A549 (cell line): Measurements from ENCODE around the gene GRID1. TPM values are rescaled to one million over a fixed set of nuclear protein-coding genes. Genes with fewer than 3 reads are reported as not detected.

ENCODE experiments used
- ATAC-seq, 2 experiments: fragments of 200-7000 bp in 1 of 2; fragments of >200 bp in 1 of 2; cut with Nextera tagmentation in 1 of 2; cut with Tn5 transposase in 1 of 2; 3 replicates each; pipeline versions ENCODE4 v1.8.0 to v1.9.1; 2018 to 2020; ENCODE audit warnings: mild to moderate bottlenecking in 1 of 2, moderate library complexity in 1 of 2
- CTCF ChIA-PET: fragments of 300-600 bp; sonication (Branson Sonifier 250); formaldehyde crosslinking; extraction: SDS; loops from one replicate; lab custom pipeline; 2021; ENCODE audit warnings: antibody characterized with exemption, inconsistent platforms; lab: Yijun Ruan, JAX
- POLR2A ChIA-PET: fragments of 350-600 bp; formaldehyde crosslinking; extraction: SDS; loops from one replicate; lab custom pipeline; 2021; ENCODE audit warnings: antibody characterized with exemption, inconsistent platforms; lab: Yijun Ruan, JAX
- DNase-seq, 2 experiments: peaks; one replicate each; pipeline versions ENCODE4 v3.0.0 to v3.0.0-alpha.2; 2011 to 2016; ENCODE audit warnings: low read depth in 1 of 2, low spot score in 1 of 2
- FAIRE-seq: peaks from 2 replicates; lab custom pipeline; 2011; peaks lifted over from hg19 to GRCh38; lab: Jason Lieb, UNC
- H3K27ac ChIP-seq, 2 experiments: fragments of >200 bp; sonication (Bioruptor Twin); formaldehyde crosslinking; 3 replicates each; pipeline ENCODE4 v1.5.1; 2016 to 2017
- H3K4me1 ChIP-seq: fragments of >200 bp; sonication (Bioruptor Twin); formaldehyde crosslinking; 3 replicates; pipeline ENCODE4 v1.6.1; 2016
- H3K4me2 ChIP-seq: fragments of >200 bp; sonication (Bioruptor Twin); formaldehyde crosslinking; 3 replicates; pipeline ENCODE4 v1.6.1; 2016
- H3K4me3 ChIP-seq: fragments of >200 bp; sonication (Bioruptor Twin); formaldehyde crosslinking; 3 replicates; pipeline ENCODE4 v1.5.1; 2016
- H3K9me3 ChIP-seq: fragments of >200 bp; sonication (Bioruptor Twin); formaldehyde crosslinking; 3 replicates; pipeline ENCODE4 v1.6.1; 2016
- CEBPB ChIP-seq, 2 experiments: fragments of >200 bp in 1 of 2; sonication (Bioruptor Twin) in 1 of 2; formaldehyde crosslinking in 1 of 2; IDR thresholded peaks; 2 replicates each; pipeline ENCODE4 v1.6.1; 2012 to 2016
- CHD4 ChIP-seq: fragments of 200-600 bp; sonication (generic); IDR thresholded peaks from 2 replicates; pipeline ENCODE4 v1.6.1; 2016; ENCODE audit warnings: antibody characterized with exemption, mild to moderate bottlenecking, borderline replicate concordance
- EHMT2 ChIP-seq: fragments of 200-600 bp; sonication (generic); IDR thresholded peaks from 2 replicates; pipeline ENCODE4 v1.6.1; 2016; ENCODE audit warnings: antibody characterized with exemption, low read depth, mild to moderate bottlenecking, moderate library complexity
- EP300 ChIP-seq, 2 experiments: fragments of >200 bp; sonication (Bioruptor Twin); formaldehyde crosslinking; IDR thresholded peaks; 2 replicates in 1 of 2; 3 replicates in 1 of 2; pipeline ENCODE4 v1.6.1; 2016 to 2017
- FOSB ChIP-seq: fragments of 250-450 bp; sonication (Bioruptor Pico); IDR thresholded peaks from 2 replicates; pipeline ENCODE4 v1.5.0; 2020; ENCODE audit warnings: mild to moderate bottlenecking, moderate library complexity
- GATA3 ChIP-seq: IDR thresholded peaks from 2 replicates; pipeline ENCODE4 v1.6.1; 2012; ENCODE audit warnings: borderline replicate concordance
- HDAC2 ChIP-seq: fragments of 200-600 bp; sonication (generic); IDR thresholded peaks from 2 replicates; pipeline ENCODE4 v1.6.1; 2016
- HEYL ChIP-seq: fragments of 250-450 bp; sonication (Bioruptor Pico); IDR thresholded peaks from 2 replicates; pipeline ENCODE4 v1.8.0; 2021; ENCODE audit warnings: mild to moderate bottlenecking, moderate library complexity
- HOXB13 ChIP-seq: fragments of 250-450 bp; sonication (Bioruptor Pico); IDR thresholded peaks from 2 replicates; pipeline ENCODE4 v1.5.0; 2020; ENCODE audit warnings: low read depth, mild to moderate bottlenecking, moderate library complexity
- HOXB5 ChIP-seq: fragments of 250-450 bp; sonication (Bioruptor Pico); IDR thresholded peaks from 2 replicates; pipeline ENCODE4 v1.5.0; 2020; ENCODE audit warnings: mild to moderate bottlenecking, moderate library complexity
- KDM5A ChIP-seq: fragments of 200-600 bp; sonication (generic); IDR thresholded peaks from 2 replicates; pipeline ENCODE4 v1.6.1; 2016; ENCODE audit warnings: antibody characterized with exemption, mild to moderate bottlenecking
- NR3C1 ChIP-seq: fragments of >200 bp; sonication (Bioruptor Twin); formaldehyde crosslinking; IDR thresholded peaks from 3 replicates; pipeline ENCODE4 v1.6.1; 2017
- RAD21 ChIP-seq, 2 experiments: fragments of >200 bp in 1 of 2; sonication (Bioruptor Twin) in 1 of 2; formaldehyde crosslinking in 1 of 2; IDR thresholded peaks in 1 of 2; conservative IDR thresholded peaks in 1 of 2; 2 replicates in 1 of 2; 3 replicates in 1 of 2; pipeline ENCODE4 v1.6.1; 2012 to 2018; ENCODE audit warnings: inconsistent platforms in 1 of 2
- RARB ChIP-seq: fragments of 250-450 bp; sonication (Bioruptor Pico); IDR thresholded peaks from 2 replicates; pipeline ENCODE4 v1.8.0; 2021; ENCODE audit warnings: mild to moderate bottlenecking, moderate library complexity
- RFX5 ChIP-seq: fragments of 450-650 bp; IDR thresholded peaks from 2 replicates; pipeline ENCODE4 v1.7.1; 2014; ENCODE audit warnings: antibody characterized with exemption, mild to moderate bottlenecking, moderate library complexity
- RNF2 ChIP-seq: fragments of 200-600 bp; sonication (generic); IDR thresholded peaks from 2 replicates; pipeline ENCODE4 v1.6.1; 2016; ENCODE audit warnings: low read depth, mild to moderate bottlenecking, antibody characterized with exemption, moderate library complexity, borderline replicate concordance
- SMC3 ChIP-seq: fragments of >200 bp; sonication (Bioruptor Twin); formaldehyde crosslinking; IDR thresholded peaks from 3 replicates; pipeline ENCODE4 v1.6.1; 2018; ENCODE audit warnings: inconsistent platforms
- TP53 ChIP-seq: fragments of 250-450 bp; sonication (Bioruptor Pico); IDR thresholded peaks from 2 replicates; pipeline ENCODE4 v1.5.0; 2021; ENCODE audit warnings: mild to moderate bottlenecking, moderate library complexity
- ZFP36 ChIP-seq: fragments of 450-650 bp; IDR thresholded peaks from 2 replicates; pipeline ENCODE4 v1.6.1; 2014; ENCODE audit warnings: borderline replicate concordance; ENCODE audit not compliant: partially characterized antibody
- ZNF302 ChIP-seq: fragments of 250-450 bp; sonication (Bioruptor Pico); IDR thresholded peaks from 2 replicates; pipeline ENCODE4 v1.9.0; 2021; ENCODE audit warnings: inconsistent platforms, mild to moderate bottlenecking, moderate library complexity
- ZSCAN20 ChIP-seq: fragments of 250-450 bp; sonication (Bioruptor Pico); IDR thresholded peaks from 2 replicates; pipeline ENCODE4 v1.8.0; 2022; ENCODE audit warnings: mild to moderate bottlenecking, moderate library complexity
- WGBS: methylation state at CpG from one replicate; pipeline ENCODE4 v1.1.6; 2017; ENCODE audit errors: missing lambda C conversion rate; 5-methylcytosine and 5-hydroxymethylcytosine counted together
- polyA plus RNA-seq, 4 experiments: library from polyadenylated mRNA; depleted of rRNA in 3 of 4; stranded (reverse); fragments of >200 nt; fragmentation: RNase III in 1 of 4; extraction: RNeasy Plus Mini Kit Qiagen cat#74134 plus additional on column Dnase treatment in 1 of 4; gene quantifications; 2 replicates in 3 of 4; 3 replicates in 1 of 4; pipeline ENCODE4 v1.2.3, GENCODE V29; 2011 to 2017
- TF ChIP-seq, protein P1 (sequence below): fragments of >200 bp; sonication (Bioruptor Twin); formaldehyde crosslinking; IDR thresholded peaks from 3 replicates; pipeline ENCODE4 v1.5.1; 2016
- TF ChIP-seq, protein P2 (sequence below): fragments of >200 bp; sonication (Bioruptor Twin); formaldehyde crosslinking; IDR thresholded peaks from 2 replicates; pipeline ENCODE4 v1.6.1; 2016
- TF ChIP-seq, protein P3 (sequence below): IDR thresholded peaks from 2 replicates; pipeline ENCODE4 v1.6.1; 2012; ENCODE audit warnings: low read depth, borderline replicate concordance
- TF ChIP-seq, protein P4 (sequence below): fragments of 150-350 bp; IDR thresholded peaks from 2 replicates; pipeline ENCODE4 v1.6.1; 2014; ENCODE audit warnings: low read depth, mild to moderate bottlenecking, low read length

GRID1 gene
- polyA plus RNA-seq, 2 of the 4 experiments (the other 2 are of a cell fraction), result 0.14 to 0.30 TPM

DNA sequence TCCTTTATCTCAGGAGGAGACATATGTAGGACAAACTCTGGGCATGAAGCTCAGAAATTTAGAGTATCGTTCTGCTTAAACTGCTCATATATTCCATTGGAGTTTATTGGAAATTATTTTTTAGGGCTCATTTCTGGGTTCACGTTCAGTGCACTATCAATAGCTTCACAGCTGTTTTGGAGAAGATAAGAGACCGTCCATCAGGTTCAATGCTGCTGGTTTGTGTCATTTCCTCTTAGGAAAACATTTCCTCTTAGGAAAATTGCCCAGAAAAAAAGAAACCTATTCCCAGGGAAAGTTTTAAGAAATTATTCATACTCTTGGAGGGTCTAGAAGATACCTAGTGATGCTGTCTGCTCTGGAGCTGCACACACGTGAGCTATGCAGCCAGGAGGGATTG lies 691.7 kb downstream of the GRID1 start (continued):
- no peak for TF ChIP-seq EHMT2
- no peak for TF ChIP-seq HOXB5 (CRISPR knock-in tag)
- no peak for TF ChIP-seq RNF2
- no peak for TF ChIP-seq RARB (CRISPR knock-in tag)

DNA sequence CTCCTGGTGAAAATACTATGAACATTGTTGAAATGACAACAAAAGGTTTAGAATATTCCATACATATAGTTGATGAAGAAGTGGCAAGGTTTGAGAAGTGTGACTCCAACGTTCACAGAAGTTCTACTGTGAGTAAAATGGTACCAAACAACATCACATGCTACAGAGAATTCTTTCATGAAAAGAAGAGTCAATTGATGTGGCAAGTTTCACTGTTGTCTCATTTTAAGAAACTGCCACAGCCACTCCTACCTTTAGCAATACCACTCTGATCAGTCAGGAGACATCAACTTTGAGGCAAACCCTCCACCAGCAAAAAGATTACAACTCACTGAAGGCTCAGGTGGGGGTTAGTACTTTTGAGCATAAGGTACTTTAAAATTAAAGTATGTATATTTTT lies 693.3 kb downstream of the GRID1 start:
- Histone ChIP-seq H3K4me2 (no peak overlapping the region), H3K27ac (no peak overlapping the region), H3K4me3 (no peak overlapping the region), H3K4me1 (no peaks in the 10 kb centered on the region), H3K9me3 (no peaks in the 10 kb centered on the region; the same call in 2 of the 3 replicates)
- 5% methylated on average over 1 of the region's 1 CpG for WGBS
- POLR2A ChIA-PET, result no interaction called here
- no peak for DNase-seq
- CTCF ChIA-PET, result no interaction called here
- TF ChIP-seq, protein P1, sequence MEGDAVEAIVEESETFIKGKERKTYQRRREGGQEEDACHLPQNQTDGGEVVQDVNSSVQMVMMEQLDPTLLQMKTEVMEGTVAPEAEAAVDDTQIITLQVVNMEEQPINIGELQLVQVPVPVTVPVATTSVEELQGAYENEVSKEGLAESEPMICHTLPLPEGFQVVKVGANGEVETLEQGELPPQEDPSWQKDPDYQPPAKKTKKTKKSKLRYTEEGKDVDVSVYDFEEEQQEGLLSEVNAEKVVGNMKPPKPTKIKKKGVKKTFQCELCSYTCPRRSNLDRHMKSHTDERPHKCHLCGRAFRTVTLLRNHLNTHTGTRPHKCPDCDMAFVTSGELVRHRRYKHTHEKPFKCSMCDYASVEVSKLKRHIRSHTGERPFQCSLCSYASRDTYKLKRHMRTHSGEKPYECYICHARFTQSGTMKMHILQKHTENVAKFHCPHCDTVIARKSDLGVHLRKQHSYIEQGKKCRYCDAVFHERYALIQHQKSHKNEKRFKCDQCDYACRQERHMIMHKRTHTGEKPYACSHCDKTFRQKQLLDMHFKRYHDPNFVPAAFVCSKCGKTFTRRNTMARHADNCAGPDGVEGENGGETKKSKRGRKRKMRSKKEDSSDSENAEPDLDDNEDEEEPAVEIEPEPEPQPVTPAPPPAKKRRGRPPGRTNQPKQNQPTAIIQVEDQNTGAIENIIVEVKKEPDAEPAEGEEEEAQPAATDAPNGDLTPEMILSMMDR, result no peak
- no peak for TF ChIP-seq FOSB
- no peak for TF ChIP-seq RNF2
- no peak for TF ChIP-seq GATA3
- TF ChIP-seq TP53 (CRISPR knock-in tag), result no peak
- no peak for TF ChIP-seq SMC3
- TF ChIP-seq CHD4, result no peak
- TF ChIP-seq KDM5A, result no peak
- TF ChIP-seq HDAC2, result no peak
- TF ChIP-seq ZSCAN20 (CRISPR knock-in tag), result no peak
- no peak for TF ChIP-seq HOXB13 (CRISPR knock-in tag)
- TF ChIP-seq RFX5, result no peak
- TF ChIP-seq RAD21 (conservative IDR thresholded peaks at IDR 0.05 in 1 of 2, IDR thresholded peaks at IDR 0.05 in 1 of 2), result no peak
- TF ChIP-seq EHMT2, result no peak
- TF ChIP-seq EP300 (IDR thresholded peaks at IDR 0.05), result no peak
- TF ChIP-seq, protein P2, sequence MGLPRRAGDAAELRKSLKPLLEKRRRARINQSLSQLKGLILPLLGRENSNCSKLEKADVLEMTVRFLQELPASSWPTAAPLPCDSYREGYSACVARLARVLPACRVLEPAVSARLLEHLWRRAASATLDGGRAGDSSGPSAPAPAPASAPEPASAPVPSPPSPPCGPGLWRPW, result no peak
- no peak for TF ChIP-seq HEYL (CRISPR knock-in tag)
- FAIRE-seq, result no peak
- ATAC-seq, result no peak

DNA sequence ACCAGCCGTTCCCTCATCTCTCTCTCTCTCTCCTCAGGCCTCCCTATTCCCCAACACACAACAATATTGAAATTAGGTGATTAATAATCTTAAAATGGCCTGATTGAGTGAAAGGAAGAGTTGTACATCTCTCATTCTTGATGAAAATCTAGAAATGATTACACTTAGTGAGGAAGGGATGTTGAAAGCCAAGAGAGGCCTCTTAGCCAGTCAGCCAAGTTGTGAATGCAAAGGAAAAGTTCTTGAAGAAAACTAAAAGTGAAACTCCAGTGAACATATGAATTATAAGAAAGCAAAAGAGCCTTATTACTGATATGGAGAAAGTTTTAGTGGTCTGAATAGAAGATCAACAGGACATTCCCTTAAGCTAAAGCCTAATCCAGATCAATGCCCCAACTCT lies 695.1 kb downstream of the GRID1 start:
- POLR2A ChIA-PET, result no interaction called here
- no peaks in the 10 kb centered on the region for H3K4me1 ChIP-seq
- no peak overlapping the region for H3K27ac ChIP-seq
- no peak for ATAC-seq
- H3K4me3 ChIP-seq, result no peak overlapping the region
- H3K4me2 ChIP-seq, result no peak overlapping the region
- TF ChIP-seq KDM5A, result no peak
- TF ChIP-seq CEBPB (IDR thresholded peaks at IDR 0.05), result no peak
- no peak for TF ChIP-seq ZNF302
- TF ChIP-seq NR3C1, result no peak
- TF ChIP-seq, all 56 proteins: peak for 0
- CTCF ChIA-PET, result no interaction called here
- 45% methylated on average over 1 of the region's 1 CpG for WGBS
- FAIRE-seq (no peak), DNase-seq (no peak)
- no peaks in the 10 kb centered on the region; the same call in 2 of the 3 replicates for H3K9me3 ChIP-seq

DNA sequence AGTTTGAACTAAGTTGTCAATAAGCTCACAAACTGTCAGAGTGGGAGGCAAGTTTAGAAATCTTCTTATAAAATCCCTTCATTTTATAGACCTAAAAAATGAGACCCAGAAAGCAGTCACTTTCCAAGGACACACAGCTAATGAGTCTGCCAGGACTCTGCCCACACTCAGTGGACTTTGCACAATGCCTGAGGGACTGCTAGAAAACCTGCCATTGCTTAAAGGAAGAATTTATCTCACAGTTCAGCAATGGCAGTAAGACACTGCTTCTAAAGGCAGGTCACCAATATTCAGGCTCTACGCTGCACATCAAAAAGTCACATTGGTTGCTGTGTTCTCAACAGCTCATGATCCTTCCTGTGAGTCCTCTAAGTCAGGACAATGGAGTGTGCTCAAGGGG lies 698.1 kb downstream of the GRID1 start:
- FAIRE-seq, result no peak
- TF ChIP-seq, protein P3, sequence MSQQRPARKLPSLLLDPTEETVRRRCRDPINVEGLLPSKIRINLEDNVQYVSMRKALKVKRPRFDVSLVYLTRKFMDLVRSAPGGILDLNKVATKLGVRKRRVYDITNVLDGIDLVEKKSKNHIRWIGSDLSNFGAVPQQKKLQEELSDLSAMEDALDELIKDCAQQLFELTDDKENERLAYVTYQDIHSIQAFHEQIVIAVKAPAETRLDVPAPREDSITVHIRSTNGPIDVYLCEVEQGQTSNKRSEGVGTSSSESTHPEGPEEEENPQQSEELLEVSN, result no peak
- no peak for TF ChIP-seq ZFP36
- TF ChIP-seq, protein P4, sequence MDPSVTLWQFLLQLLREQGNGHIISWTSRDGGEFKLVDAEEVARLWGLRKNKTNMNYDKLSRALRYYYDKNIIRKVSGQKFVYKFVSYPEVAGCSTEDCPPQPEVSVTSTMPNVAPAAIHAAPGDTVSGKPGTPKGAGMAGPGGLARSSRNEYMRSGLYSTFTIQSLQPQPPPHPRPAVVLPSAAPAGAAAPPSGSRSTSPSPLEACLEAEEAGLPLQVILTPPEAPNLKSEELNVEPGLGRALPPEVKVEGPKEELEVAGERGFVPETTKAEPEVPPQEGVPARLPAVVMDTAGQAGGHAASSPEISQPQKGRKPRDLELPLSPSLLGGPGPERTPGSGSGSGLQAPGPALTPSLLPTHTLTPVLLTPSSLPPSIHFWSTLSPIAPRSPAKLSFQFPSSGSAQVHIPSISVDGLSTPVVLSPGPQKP, result no peak

More for the DNA sequence above, 698.1 kb downstream of the GRID1 start:
- no peak overlapping the region for H3K4me2 ChIP-seq
- DNase-seq (no peak), ATAC-seq (no peak)
- no peaks in the 10 kb centered on the region; the same call in 2 of the 3 replicates for H3K9me3 ChIP-seq
- POLR2A ChIA-PET, result no interaction called here
- WGBS, result 76% methylated on average over 1 of the region's 1 CpG
- H3K27ac ChIP-seq, result no peak overlapping the region
- CTCF ChIA-PET, result no interaction called here
- H3K4me3 ChIP-seq, result no peak overlapping the region
- no peaks in the 10 kb centered on the region for H3K4me1 ChIP-seq
